ENCODE results near the gene ISG20L2. TPM values are rescaled to one million over a fixed set of nuclear protein-coding genes. Genes with fewer than 3 reads are reported as not detected.

The ISG20L2 gene
- total RNA-seq, 6 donors from 2014 or later, result 10.8 to 38.8 (median 22.9) TPM

DNA sequence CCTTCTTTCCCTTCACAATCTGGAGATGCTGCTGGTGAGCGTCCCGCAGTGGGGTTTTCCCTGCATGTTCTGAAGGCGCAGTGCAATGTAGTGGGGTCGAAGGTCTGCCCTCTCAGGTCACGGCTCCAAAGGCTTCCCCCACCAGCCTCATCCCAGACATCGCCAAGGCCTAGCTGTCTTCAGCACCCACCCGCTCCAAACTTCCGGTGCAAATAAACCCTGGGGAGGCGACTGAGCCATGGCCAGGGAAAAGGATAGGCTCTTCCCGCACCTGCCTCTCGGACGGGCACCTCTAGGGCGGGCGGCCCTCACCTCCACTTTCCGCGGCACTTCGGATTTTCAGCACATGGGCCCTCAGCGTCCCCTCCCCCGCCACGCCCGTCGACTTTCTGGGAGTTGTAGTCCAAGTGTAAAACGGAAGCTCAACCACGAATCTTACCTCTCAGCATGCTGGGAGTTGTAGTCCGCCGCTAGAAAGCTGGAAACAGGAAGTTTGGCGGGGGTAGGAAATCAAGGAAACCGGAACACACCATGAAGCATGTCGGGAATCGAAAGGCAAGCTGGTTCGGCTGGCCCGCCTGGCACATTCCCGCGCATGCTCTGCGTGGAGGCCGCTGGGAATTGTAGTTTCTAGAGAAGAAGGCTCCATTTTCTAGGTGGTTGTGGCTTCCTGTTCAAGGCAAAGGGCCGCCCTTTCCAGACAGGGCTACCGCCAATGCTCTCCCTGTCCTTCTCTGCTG, 12.3 kb upstream of the ISG20L2 start, which contains the start of gene MRPL24:
TSS of gene MRPL24 (minus strand) at position 348 of the 740 bp plus-strand sequence. CDS start 2,384 bp downstream, outside the sequence.
- peak; percentile 95 to 99 for DNase-seq
- peak within 1 kb of the TSS; percentile 77 to 89 (median 84) for H3K27ac ChIP-seq
- no peaks in the 10 kb centered on the region for H3K9me3 ChIP-seq
- H3K4me1 ChIP-seq, result peaks cover 24 to 38% (median 27%) of the 10 kb centered on the region in 4 donors
- TF ChIP-seq POLR2A (IDR thresholded peaks at IDR 0.05) (peak in 2 of 4 donors; percentile 50 to 56), EP300 (IDR thresholded peaks at IDR 0.05) (peak in 1 of 4 donors; percentile 75), POLR2AphosphoS5 (IDR thresholded peaks at IDR 0.05) (peak; percentile 93 to 97)
- TF ChIP-seq, protein P1, sequence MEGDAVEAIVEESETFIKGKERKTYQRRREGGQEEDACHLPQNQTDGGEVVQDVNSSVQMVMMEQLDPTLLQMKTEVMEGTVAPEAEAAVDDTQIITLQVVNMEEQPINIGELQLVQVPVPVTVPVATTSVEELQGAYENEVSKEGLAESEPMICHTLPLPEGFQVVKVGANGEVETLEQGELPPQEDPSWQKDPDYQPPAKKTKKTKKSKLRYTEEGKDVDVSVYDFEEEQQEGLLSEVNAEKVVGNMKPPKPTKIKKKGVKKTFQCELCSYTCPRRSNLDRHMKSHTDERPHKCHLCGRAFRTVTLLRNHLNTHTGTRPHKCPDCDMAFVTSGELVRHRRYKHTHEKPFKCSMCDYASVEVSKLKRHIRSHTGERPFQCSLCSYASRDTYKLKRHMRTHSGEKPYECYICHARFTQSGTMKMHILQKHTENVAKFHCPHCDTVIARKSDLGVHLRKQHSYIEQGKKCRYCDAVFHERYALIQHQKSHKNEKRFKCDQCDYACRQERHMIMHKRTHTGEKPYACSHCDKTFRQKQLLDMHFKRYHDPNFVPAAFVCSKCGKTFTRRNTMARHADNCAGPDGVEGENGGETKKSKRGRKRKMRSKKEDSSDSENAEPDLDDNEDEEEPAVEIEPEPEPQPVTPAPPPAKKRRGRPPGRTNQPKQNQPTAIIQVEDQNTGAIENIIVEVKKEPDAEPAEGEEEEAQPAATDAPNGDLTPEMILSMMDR (IDR thresholded peaks at IDR 0.05), result peak in 2 of 6 experiments; percentile 12 to 13
- H3K27me3 ChIP-seq, result no peaks in the 10 kb centered on the region
- peak within 1 kb of the TSS; percentile 65 to 83 (median 74) for H3K4me3 ChIP-seq
- WGBS, 2 donors, result 0% methylated on average over 21 to 33 of the region's 38 CpGs
- peak; percentile 96 to 97 for ATAC-seq (ENCODE audit: low FRiP score in 2 of 2)
- peaks cover 10 to 57% (median 40%) of the 10 kb centered on the region in 4 donors for H3K36me3 ChIP-seq

DNA sequence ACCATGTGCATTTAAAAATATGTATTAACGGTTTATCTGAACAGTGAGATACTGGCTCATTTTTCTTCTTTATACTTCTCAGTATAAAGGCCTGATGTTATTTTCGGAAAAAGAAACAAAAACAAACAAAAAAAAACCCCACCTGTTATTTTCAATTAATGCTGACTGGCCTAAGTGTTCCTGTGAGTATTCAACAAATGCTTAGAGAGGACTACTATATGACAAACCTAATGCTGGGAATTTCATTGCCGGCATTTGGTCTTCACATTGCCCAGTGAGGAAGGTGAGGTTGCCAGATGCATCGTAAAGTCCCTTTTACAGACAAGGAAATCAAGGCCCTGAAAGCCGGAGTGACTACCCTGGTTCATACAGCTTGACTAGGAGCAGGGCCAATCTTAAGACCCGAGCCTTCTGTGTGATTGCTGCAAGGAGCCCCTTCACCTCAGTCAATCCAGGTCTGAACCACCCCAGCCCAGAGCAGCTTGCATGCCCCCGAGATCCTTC, 11.7 kb upstream of the ISG20L2 start:
- Histone ChIP-seq H3K27me3 (no peaks in the 10 kb centered on the region), H3K4me1 (peaks cover 17 to 32% (median 22%) of the 10 kb centered on the region in 4 donors), H3K4me3 (peak overlapping the region; percentile 65 to 83 (median 74)), H3K36me3 (peaks cover 10 to 61% (median 42%) of the 10 kb centered on the region in 4 donors), H3K9me3 (no peaks in the 10 kb centered on the region), H3K27ac (peak overlapping the region; percentile 51 to 89 (median 70))
- DNase-seq, result no peak
- 19 to 28% methylated on average over 6 to 7 of the region's 7 CpGs for WGBS, 2 donors
- peak; percentile 0 to 1 for ATAC-seq (ENCODE audit: low FRiP score in 2 of 2)
- no peak for TF ChIP-seq EP300 (IDR thresholded peaks at IDR 0.05)
- TF ChIP-seq POLR2A (IDR thresholded peaks at IDR 0.05), result no peak
- no peak for TF ChIP-seq POLR2AphosphoS5 (IDR thresholded peaks at IDR 0.05)
- TF ChIP-seq, protein P1 (IDR thresholded peaks at IDR 0.05), result no peak

DNA sequence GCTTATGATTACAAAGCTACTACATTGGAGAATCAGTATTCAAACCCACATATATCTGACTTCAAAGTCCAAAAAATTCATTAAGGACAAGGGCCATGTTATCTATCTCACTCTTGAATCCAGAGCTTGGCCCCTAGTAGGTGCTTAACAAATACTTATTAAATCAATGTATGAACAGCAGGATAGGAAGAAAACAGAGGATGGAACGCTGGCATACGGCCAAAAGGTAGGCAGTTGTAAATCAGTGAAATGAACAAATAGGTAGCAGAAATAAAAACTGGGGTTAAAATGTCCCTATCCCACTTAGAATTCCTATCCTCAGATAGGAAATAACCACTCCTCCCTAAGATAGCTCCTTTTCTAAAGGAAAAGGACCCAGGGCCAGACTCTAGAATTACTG, 10.3 kb upstream of the ISG20L2 start:
- H3K9me3 ChIP-seq, result no peaks in the 10 kb centered on the region
- no peak for ATAC-seq (ENCODE audit: low FRiP score in 2 of 2)
- 87 to 94% methylated on average over 2 of the region's 2 CpGs for WGBS, 2 donors
- H3K36me3 ChIP-seq, result peaks cover 8 to 54% (median 36%) of the 10 kb centered on the region in 4 donors
- TF ChIP-seq EP300 (IDR thresholded peaks at IDR 0.05) (no peak), POLR2AphosphoS5 (IDR thresholded peaks at IDR 0.05) (no peak)
- no peak overlapping the region for H3K27ac ChIP-seq
- H3K4me1 ChIP-seq, result peaks cover 15 to 22% (median 16%) of the 10 kb centered on the region in 4 donors
- H3K27me3 ChIP-seq, result no peaks in the 10 kb centered on the region
- no peak overlapping the region for H3K4me3 ChIP-seq
- DNase-seq, result no peak

DNA sequence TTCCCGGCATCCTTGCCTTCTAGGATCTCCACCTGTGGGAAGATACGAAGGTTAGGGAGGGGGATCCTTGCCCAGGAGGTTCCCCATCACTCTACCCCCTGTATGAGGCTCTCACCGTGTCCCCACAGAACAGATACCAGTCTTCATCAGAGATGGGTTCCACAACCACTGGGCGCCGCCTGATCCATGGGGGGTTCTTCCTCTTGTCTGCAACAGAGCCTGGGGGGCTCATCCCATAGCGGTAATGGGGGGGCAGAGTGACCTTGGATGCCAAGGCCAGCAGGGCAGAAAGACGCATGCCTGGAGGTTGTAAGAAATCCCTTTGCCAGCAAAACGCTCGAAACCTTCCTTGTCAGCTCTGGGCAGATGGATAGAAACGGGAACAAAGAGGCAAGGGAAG, 9.8 kb upstream of the ISG20L2 start:
- Histone ChIP-seq H3K4me1 (peaks cover 15 to 22% (median 16%) of the 10 kb centered on the region in 4 donors), H3K36me3 (peaks cover 3 to 54% (median 35%) of the 10 kb centered on the region in 4 donors), H3K9me3 (no peaks in the 10 kb centered on the region), H3K27me3 (no peaks in the 10 kb centered on the region), H3K27ac (no peak overlapping the region), H3K4me3 (no peak overlapping the region)
- 94% methylated on average over 10 of the region's 10 CpGs for WGBS, 2 donors
- TF ChIP-seq, protein P1 (IDR thresholded peaks at IDR 0.05), result no peak
- TF ChIP-seq POLR2A (IDR thresholded peaks at IDR 0.05), result no peak
- no peak for TF ChIP-seq EP300 (IDR thresholded peaks at IDR 0.05)
- TF ChIP-seq POLR2AphosphoS5 (IDR thresholded peaks at IDR 0.05), result no peak
- no peak for ATAC-seq (ENCODE audit: low FRiP score in 2 of 2)
- DNase-seq, result no peak

DNA sequence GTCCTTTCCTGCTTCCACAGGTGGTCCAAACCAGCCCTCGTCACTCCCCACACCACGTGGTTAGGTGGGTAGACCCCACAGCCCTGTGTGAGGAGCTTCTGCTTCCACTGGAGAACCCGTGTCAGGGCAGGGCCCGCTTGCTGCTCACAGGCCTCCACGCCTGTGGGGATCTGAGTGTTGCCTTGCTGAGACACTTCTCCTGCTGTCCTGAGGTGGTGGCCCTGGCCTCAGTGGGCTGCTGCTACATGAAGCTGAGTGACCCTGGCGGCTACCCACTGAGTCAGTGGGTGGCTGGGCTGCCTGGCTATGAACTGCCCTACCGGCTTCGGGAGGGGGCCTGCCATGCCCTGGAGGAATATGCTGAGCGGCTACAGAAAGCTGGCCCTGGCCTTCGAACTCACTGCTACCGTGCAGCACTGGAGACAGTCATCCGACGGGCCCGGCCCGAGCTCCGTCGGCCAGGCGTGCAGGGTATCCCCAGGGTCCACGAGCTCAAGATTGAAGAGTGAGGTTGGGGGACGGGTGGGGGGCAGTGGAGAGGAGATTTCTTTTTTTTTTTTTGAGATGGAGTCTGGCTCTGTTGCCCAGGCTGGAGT, 5.5 kb upstream of the ISG20L2 start:
- 92 to 96% methylated on average over 14 to 20 of the region's 20 CpGs for WGBS, 2 donors

More for the DNA sequence above, 5.5 kb upstream of the ISG20L2 start:
- no peak overlapping the region for H3K4me3 ChIP-seq
- ATAC-seq (ENCODE audit: low FRiP score in 2 of 2) (no peak), DNase-seq (no peak)
- H3K27ac ChIP-seq, result no peak overlapping the region
- TF ChIP-seq POLR2AphosphoS5 (IDR thresholded peaks at IDR 0.05), result no peak
- H3K36me3 ChIP-seq, result peaks cover 0 to 48% (median 30%) of the 10 kb centered on the region in 4 donors
- no peaks in the 10 kb centered on the region for H3K9me3 ChIP-seq
- H3K27me3 ChIP-seq, result no peaks in the 10 kb centered on the region
- peaks cover 5 to 7% (median 6%) of the 10 kb centered on the region in 4 donors for H3K4me1 ChIP-seq
